HL-60/S4 treated with retinoic acid at 250 ng/mL for 4 days and 3 days (cell line): Measurements from ENCODE around the gene FOXA2.

Experiments
- in situ Hi-C: fragments of 300-500 bp; cut with MboI; formaldehyde crosslinking; loops from 2 replicates; pipeline ENCODE4 v1.7.0; 2022; ENCODE audit warnings: low sequenced_read_pairs

The FOXA2 gene

DNA sequence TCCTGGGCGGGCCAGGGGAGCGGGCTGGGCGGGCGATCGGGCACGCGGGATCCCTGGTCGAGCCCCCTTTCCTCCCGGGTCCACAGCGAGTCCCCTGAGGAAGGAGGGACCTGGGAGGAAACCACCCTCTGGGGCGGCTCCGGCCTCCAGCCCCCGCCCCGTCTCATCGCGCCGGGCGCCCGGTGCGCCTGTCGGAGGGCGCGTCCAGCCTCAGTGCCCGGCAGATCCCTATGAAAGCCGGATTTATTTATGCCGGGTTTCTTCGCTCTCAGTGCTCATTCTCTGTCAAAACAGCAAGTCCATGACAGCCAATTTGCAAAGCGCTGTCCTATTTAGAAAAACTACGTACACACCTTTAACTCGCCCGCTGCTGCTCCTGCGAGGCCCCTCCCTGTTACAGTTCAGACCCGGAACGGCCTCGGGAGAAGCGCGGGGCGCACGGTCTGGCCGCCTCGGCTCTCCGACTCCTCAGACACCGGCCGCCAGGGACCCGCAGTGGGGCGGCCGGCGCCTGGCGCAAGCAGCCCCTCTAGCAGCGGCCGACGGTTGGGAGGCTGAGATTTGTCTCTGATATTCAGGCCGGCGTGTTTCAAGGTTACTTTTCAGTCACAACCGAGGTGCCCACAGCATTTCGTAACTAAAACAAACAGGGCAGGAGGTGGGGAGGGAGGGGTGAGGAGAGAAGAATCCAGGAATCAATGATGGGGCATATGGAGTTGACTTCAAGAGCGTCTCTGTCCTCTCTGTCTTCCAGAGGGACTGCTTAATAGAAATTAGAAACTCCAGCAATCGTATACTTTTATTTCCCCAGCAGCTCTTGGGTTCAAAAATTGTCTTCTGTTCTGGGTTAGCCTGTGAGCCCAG is 782 bp upstream of the FOXA2 start:
- in situ Hi-C loops, result no loop called here

DNA sequence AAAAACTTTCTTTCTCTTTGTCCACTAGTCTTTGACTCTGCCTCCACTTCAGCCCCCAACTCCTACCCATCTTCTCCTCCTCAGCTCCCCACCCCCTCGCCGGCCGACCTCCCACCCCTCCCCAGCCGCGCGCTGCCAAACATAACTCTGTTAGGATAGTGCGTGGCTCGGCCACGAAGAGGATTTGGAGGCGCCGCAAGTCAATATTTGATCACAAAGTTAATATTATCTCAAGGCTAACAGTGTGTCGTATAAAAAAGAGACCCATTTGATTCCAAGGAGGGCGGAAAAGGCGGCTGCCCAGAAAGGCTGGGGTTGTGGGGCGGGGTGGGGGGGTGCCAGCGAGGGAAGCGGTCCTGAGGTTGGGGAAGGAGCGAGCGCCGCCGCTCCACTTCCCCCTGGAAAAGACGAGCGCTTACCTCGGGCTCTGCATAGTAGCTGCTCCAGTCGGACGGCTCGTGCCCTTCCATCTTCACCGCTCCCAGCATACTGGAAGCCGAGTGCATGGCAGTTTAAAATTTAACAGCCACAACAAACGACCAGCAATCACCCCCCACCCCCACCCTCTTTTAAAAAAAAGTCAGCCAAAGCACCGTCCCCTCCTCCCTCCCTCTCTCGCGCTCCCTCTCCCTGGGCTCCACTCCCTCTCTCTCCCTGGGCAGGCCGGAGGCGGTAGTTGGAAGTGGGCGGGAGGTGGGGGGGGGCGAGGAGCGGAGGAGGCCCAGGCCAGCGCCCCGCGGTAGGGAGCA is 425 bp downstream of the FOXA2 start:
- in situ Hi-C loops, result no loop called here

DNA sequence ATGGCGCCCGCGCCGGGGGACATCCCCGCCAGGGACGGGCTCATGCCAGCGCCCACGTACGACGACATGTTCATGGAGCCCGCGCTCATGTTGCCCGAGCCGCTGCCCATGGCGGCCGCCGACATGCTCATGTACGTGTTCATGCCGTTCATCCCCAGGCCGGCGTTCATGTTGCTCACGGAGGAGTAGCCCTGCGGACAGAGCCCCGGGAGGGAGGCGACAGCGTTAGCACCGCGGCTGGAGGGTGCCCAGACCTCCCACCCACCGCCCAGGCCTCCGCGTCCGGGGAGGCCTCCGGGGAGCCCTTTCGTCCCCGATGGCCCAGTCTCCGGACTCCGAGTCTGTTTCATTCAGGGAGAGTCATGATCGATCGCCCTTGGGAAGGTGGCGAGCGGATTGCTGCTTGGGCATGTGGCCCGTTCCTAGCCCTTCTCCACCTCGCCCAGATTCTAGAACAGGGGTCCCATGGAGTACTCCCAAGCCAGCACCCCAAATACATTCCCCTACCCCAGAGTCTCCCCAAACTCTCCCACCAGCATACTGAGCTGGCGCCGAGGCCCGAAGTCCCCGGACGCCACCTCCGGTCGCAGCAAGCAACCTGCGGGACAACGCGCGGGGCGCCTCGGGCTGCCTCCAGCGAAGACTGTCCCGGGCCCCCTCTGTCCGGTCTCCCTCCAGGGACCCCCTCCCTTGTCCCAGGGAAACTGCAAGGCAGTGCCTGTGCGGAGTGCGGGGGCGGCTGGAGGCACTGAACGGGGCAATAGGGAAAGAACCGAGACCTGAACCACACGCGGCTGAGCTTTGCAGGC is 1.2 kb downstream of the FOXA2 start:
- in situ Hi-C loops, result no loop called here

DNA sequence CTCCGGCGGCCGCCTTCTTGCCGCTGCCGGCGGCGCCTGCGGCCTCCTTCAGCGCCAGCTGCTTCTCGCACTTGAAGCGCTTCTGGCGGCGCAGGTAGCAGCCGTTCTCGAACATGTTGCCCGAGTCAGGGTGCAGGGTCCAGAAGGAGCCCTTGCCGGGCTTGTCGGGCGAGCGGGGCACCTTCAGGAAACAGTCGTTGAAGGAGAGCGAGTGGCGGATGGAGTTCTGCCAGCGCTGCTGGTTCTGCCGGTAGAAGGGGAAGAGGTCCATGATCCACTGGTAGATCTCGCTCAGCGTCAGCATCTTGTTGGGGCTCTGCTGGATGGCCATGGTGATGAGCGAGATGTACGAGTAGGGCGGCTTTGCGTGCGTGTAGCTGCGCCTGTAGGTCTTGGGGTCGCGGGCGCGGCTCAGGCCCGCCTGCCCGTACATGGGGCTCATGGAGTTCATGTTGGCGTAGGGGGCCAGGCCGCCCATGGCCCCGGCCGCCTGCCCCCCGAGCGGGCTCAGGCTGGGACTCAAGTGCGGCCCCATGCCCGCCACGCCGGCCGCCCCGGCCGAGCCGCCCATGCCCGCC is 1.9 kb downstream of the FOXA2 start:
- in situ Hi-C loops, result no loop called here

DNA sequence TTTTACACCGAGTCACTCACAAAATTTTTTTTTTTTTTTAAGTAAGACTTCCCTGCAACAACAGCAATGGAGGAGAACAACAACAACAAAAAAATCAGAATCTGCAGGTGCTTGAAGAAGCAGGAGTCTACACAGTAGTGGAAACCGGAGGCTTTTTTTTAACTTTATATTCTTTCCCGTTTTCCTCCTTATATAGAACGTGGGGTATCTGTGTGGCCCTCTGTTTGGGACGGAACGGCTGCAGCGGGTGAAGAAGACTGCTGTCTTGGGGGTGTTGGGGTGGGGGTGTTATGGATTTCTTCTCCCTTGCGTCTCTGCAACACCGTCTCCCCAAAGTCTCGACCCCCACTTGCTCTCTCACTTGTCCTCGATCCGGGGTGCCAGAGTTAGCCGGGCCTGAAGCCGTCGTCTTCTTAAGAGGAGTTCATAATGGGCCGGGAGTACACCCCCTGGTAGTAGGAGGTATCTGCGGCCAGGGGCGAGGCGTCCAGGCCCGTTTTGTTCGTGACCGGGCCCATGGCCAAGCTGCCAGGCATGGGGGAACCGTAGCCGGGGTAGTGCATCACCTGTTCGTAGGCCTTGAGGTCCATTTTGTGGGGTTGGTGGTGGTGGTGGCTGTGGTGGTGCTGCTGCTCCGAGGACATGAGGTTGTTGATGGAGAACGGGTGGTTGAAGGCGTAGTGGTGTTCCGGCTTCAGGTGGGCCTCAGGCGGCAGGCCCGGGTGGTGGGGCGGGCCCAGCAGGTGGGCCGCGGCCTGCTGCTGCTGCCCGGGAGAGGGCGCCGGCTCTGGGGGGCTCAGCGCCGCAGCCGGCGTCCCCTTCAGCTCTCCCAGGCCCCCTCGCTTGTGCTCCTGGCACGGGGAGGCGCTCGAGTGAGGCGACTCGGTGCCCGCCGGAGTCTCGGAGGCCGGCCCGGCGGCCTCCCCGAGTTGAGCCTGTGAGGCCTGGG is 2.7 kb downstream of the FOXA2 start:
- in situ Hi-C loops, result no loop called here

DNA sequence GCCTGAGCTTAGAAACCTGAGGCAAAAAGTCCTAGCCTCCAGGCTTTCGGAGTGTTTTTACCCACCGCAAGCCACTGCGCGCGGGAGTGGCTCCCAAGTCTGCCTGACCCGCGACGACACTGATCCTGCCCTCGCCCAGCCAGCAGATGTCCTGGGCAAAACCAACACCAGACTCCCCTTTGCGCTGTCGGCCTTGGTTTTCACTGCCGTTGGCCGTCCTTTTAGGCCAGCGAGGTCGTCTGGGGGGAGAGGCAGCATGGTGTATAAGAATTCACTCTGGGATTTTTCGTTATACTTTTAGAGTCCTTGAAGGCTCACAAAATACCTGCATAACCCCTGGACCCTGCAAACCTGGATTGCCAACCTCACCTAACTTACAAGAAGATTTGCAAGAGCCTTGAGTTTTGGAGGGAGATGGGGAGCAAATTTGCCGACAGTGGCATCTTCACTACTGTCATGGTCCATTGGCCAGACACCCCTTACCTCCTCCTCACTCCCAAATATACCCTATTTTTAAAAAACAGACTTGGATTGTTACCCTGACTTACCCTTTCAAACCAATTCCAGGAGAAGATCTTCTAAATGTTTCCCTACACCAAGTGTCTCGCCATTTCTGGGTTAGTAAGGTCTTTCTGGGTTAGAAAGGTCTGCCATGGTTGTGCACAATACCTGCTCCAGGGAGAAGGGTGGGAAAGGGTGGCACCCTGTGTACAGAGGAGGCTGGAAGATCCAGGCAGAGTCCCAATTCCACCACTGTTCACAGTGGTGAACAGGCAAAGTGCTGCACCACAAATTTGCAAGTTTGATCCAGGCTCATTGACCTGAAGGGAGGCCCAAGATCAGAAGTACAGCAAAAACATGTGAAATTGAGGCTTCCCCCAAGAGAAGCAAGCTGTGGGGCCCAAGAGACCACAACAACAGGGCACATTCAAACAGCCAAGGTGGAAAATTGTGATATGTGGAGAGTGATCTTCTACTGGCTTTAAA is 4.4 kb downstream of the FOXA2 start:
- in situ Hi-C loops, result no loop called here

DNA sequence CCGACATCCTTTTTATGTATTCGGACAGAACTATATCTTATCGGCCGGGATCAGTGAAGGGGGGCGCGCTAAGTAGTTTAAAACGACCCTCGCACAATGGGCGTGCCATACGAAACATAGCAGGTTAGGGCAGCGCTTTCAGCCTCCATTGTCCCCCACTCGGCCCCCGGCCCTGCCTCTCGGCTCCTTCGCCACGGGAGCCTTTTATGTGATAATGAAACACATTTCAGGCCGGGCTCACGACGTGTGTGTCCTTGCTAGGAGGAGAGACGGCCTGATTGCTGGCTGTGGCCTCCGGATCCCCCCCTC is 5.3 kb downstream of the FOXA2 start:
- in situ Hi-C loops, result no loop called here

DNA sequence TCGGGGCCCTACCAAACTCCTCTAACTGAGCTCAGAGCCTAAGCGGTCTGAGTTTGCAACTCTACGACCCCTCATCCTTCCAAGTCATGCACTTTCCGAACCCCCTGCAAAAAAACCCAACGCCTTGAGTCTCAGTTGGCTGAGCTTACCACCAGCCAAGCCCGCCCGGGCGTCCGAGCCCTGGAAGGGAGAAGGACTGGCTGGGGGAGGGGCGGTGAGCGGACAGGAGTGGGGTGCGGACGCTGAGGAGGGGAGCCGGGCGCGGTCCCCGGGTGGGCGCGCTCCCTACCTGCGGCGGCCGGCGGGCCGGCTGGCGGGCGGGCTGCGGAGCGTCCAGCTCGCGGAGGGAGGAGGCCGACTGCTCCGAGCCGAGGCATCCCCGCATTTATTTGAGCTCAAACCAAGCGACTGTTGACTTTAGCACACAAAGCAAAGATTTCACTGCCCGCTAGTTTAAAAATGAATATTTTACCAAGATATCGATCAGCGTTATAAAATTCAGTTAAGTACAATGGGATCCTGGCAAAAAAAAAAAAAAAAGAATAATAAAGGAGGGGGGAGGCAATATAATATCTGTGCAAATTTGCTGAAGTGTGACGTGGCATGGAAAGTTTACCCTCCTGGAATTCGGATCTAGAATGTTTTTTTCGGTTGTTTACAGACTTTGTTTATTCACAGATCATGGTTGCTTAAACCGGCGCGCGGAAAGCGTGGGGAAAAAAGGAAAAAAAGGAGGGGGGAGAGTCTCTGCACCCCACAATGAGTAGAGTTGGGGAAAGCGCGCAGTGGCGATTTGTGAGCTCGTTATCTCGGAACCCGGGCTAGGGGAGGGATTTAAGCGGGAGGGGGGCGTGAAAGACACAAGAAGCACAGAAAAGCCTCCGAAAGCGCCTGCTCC is 5.9 kb downstream of the FOXA2 start:
- in situ Hi-C loops, result no loop called here

DNA sequence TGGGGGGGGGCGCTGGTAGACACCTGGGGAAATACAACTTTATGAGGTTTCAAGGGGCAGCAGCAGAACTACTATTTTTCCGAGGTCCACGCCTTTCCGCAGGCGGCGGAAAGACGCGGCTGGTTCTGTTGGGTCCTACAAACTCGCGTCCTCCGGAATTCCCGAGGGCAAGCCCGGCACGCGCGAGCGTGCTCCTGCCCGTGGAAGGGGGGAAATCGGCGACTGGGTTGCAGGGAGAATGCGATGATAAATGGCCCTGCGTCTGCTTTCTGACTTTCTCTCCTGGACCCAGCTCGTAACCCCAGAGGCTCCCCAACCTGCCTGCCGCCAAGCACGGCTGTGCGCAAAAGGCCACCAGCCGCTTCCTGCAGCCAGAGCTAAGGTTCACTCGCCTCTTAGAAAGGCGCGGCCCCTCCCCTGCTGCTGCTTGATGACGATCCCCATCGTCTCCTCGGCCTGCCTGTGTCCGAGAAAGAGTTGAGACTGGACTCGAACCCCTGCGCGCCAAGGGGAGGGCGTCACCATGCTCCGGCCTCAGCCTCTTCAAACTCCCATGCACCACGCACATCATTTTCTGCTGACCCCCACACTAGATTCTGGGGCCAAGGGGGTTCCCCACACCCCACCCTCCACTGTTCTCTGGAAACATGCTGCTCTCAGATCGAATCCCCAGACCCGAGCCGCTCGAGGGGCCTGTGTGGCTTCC is 6.7 kb downstream of the FOXA2 start:
- in situ Hi-C loops, result no loop called here

DNA sequence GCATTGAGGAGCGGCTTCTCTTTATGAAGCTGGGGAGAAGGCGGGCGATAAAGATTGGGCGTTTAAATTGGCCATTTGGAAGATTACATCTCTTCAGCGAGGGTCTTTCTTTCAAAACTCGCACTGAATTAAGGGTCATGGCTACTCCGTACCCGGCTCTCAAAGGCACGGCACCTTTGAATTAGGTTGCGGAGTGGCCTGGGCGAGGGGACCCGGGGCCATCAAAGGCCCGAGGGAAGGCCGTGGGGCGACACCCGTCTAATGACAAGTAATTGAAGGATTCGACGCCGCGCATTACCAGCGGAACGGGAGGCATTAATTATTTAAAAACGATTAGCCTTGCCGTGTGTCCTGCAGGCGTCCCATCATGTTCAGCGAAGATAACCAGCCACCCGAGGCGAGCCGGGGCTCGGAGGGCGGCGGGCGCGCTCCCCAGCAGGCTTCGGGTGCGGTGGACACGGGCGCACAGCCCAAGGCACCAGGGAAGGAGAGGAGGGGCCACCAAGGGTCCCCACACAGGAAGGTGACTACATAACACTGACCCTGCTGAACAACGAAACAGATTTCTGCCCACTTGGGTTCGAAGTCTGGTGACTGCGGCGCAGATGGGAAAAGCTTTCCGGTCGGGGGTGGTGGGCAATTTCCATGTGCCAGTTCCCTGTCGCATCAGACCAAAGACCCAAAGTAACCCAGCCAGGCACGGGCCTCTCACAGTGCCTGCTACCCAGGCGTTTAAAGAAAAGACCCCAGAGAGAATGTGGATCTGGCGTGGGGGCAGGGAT is 7.4 kb downstream of the FOXA2 start:
- in situ Hi-C loops, result no loop called here

DNA sequence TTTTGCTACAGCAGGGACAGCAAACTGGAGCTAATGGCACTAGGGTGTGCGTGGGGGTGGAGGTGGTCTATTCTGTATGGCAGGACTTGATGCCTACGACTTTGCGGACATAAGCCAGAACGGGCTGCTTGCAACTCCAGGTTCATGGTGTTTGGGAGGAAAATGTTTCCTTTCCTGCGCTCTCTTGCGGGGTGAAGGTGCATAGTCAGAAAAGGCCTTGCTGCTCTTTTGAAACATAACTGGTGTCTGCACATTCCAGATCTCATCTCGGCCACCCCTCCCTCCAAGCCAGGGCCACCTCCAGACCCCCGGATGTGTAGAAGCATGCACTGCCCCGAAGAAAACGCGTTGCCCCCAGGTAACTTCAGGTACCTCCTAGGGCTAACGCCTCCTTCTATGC is 8.1 kb downstream of the FOXA2 start:
- in situ Hi-C loops, result no loop called here

DNA sequence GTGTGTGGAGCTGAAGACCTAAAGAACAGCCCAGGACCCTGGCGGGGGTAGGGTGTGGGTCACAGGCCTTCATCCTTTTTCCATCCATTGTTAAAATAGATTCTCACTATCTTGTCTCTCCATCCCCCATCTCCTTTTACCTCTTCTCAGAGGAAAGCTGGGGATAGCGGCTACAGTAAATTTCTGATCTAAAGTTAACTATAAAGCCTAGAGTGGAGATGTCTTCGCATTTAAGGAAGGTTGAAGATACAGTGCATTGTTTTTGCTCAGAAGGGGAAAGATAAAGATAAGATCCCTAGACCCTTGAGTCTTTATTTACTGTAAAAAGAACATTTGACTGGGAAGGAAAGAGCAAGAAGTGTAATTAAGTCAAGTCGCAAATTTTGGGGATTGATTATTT is 8.6 kb downstream of the FOXA2 start:
- in situ Hi-C loops, result no loop called here

DNA sequence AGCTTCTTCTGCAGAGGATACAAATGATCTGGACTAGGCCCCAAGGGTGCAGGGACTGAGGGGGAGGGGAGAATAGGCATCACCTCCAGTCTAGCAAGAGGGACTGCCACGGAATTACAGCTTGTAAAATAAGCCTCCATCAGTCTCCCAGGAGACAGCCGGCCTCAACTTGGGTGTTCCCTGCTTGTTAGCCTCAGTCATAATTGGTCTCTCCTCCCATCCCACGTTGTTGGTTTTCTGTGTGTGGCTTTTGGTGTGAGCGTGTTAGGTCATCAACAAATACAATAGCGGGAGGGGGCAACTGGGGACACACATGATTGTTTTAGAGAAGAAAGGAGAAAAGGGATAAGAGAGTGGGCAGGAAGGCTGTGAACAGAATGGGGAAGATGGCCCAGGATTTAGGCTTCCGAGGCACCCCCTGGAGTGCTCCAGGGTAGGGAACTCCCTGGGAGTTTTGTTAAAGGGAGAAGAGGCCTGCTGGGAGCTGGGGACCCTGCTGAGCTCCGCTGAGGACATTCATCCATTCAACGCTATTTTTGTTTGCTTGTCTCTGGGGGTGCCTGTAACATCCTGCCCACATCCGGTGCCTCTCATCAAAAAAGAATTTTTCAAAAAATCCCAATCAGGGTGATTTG is 9.2 kb downstream of the FOXA2 start:
- in situ Hi-C loops, result no loop called here

DNA sequence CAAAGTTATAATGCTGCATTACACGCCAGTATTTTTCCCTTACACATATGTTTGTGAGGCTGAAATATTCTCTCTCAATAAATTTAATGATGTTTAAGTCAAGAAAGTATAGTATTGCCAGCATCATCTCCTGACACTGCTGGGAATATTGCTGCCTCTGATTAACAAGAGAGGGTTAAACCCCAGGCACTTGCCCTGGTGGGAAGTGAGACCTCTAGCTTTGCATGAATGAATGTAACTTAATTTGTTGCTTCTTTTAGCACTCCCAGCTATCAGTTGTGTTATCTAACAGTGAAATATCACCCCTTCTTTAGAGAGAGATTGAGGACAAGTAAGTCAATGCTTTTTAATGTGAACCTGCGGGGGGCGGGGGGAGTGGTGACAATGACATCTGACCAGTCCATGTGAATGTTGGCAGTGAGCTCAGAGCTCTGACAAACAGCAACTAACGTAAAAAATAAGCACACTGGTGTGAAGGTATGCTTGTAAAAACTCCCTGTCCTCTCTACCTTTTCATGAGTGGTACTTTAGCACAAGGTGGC is 9.8 kb downstream of the FOXA2 start:
- in situ Hi-C loops, result no loop called here

DNA sequence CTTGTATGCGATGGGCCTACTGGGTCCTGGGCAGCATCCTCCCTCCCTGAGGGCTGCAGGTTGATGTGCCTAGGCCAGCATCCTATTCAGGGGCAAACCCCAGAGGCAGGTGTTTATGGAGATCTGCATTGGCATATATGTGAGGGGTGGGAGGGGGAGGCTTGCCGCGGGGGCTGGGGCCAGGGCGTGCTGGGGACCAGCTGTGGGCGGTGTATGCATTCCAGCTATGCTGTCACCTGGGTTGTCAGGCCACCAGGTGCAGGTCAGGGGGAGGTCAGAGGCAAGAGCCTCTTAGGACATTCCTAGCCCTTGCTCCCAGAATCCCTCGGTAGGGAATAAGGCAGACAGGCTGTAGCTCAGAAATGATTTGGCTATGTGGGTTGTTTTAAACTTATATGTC is 11.9 kb downstream of the FOXA2 start:
- in situ Hi-C loops, result no loop called here

DNA sequence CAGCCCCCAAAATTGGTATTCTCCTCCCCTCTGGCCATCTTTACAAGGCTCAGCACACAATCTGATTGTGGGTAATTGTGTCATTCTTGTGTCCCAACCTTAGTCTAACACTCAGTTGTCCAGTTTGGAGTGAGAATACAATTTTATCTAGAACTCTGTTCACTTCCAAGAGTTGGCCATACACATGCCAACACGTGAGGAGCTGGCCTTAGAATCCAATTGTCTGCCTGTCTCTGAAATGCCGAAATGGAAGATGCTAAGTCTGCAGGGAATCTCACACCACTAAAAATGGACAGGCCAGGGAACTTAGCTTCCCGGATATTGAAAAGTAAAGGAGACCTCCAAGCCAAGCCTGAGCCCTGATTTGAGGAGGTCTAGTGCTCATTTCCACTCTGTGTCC is 12.3 kb downstream of the FOXA2 start:
- in situ Hi-C loops, result no loop called here
